ENCODE measurements around the gene HMGN5.

HMGN5 gene

GRCh38 chrX:81110286-81110685 lies 91.4 kb downstream of the HMGN5 start:
- H3K79me1 ChIP-seq (ENCODE audit: low read length), result no peaks in the 10 kb centered on the region

DNA sequence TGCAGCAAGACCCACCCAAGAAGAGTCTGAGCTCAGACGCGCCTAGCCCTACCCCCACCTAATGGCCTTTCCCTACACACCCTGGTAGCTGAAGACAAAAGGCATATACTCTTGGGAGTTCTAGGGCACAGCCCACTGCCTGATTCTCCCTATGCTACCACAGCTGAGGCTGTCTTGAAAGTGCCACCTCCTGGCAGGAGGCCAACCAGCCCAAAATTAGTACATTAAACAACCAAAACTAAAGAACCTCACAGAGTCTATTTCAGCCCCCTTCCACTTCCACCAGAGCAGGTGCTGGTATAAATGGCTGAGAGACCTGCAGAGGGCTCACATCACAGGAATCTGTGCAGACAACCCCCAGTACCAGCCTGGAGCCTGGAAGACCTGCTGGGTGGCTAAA lies 119.1 kb downstream of the HMGN5 start:
- no peak overlapping the region for H4K8ac ChIP-seq (ENCODE audit: low read depth, low read length)
- H3K27me3 ChIP-seq (ENCODE audit: insufficient read depth, low read length), result no peaks in the 10 kb centered on the region
- no peak overlapping the region for H2AK5ac ChIP-seq (ENCODE audit: low read length)
- no peak overlapping the region for H3K23ac ChIP-seq (ENCODE audit: low read length)
- no peaks in the 10 kb centered on the region for H3K4me1 ChIP-seq (ENCODE audit: control insufficient read depth in 1 of 2, insufficient read depth in 2 of 2, low read length in 2 of 2)
- no peak overlapping the region for H3K9ac ChIP-seq (ENCODE audit: low read length)
- no peak overlapping the region for H2BK120ac ChIP-seq (ENCODE audit: insufficient read depth, low read length, poor library complexity)
- H3K79me1 ChIP-seq (ENCODE audit: low read length), result no peaks in the 10 kb centered on the region
- H3K79me2 ChIP-seq (ENCODE audit: control insufficient read depth, insufficient read depth, low read length, poor library complexity), result no peaks in the 10 kb centered on the region
- H3K18ac ChIP-seq (ENCODE audit: low read length), result no peak overlapping the region
- no peak overlapping the region for H3K14ac ChIP-seq (ENCODE audit: low read length)
- DNase-seq, result no peak
- H2BK5ac ChIP-seq (ENCODE audit: low read depth, low read length, poor library complexity), result no peak overlapping the region
- H2BK12ac ChIP-seq (ENCODE audit: low read length), result no peak overlapping the region
- no peak overlapping the region for H2AFZ ChIP-seq (ENCODE audit: insufficient read depth, low read length, poor library complexity)
- H4K12ac ChIP-seq (ENCODE audit: low read depth, low read length), result no peak overlapping the region
- WGBS (ENCODE audit: extremely low coverage, insufficient coverage, insufficient read length), result no CpG with 5 or more reads among the region's 2 CpGs
- H3K9me3 ChIP-seq (ENCODE audit: insufficient read depth, low read depth, low read length), result no peaks in the 10 kb centered on the region
- H3K4me3 ChIP-seq (ENCODE audit: low read depth, low read length), result no peak overlapping the region
- no peak overlapping the region for H3K4me2 ChIP-seq (ENCODE audit: low read length)
- no peak overlapping the region for H3K27ac ChIP-seq (ENCODE audit: low read depth, low read length)
- no peak overlapping the region for H3K4ac ChIP-seq (ENCODE audit: low read depth, low read length)
- H3K36me3 ChIP-seq (ENCODE audit: control insufficient read depth in 1 of 2, insufficient read depth in 2 of 2, low read length in 2 of 2), result no peaks in the 10 kb centered on the region
- no peak overlapping the region for H4K91ac ChIP-seq (ENCODE audit: low read depth, low read length)

More at GRCh38 chrX:81110286-81110685, 91.4 kb downstream of the HMGN5 start:
- Histone ChIP-seq H2AFZ (ENCODE audit: insufficient read depth, low read length, poor library complexity) (no peak overlapping the region), H3K36me3 (ENCODE audit: control insufficient read depth in 1 of 2, insufficient read depth in 2 of 2, low read length in 2 of 2) (no peaks in the 10 kb centered on the region), H2BK5ac (ENCODE audit: low read depth, low read length, poor library complexity) (no peak overlapping the region), H3K27ac (ENCODE audit: low read depth, low read length) (no peak overlapping the region), H4K8ac (ENCODE audit: low read depth, low read length) (no peak overlapping the region), H2BK12ac (ENCODE audit: low read length) (no peak overlapping the region), H3K23ac (ENCODE audit: low read length) (no peak overlapping the region), H4K91ac (ENCODE audit: low read depth, low read length) (no peak overlapping the region), H3K4ac (ENCODE audit: low read depth, low read length) (no peak overlapping the region), H3K9me3 (ENCODE audit: insufficient read depth, low read depth, low read length) (no peaks in the 10 kb centered on the region), H3K27me3 (ENCODE audit: insufficient read depth, low read length) (no peaks in the 10 kb centered on the region), H2BK120ac (ENCODE audit: insufficient read depth, low read length, poor library complexity) (no peak overlapping the region), H3K4me2 (ENCODE audit: low read length) (no peak overlapping the region), H3K14ac (ENCODE audit: low read length) (no peak overlapping the region), H3K79me2 (ENCODE audit: control insufficient read depth, insufficient read depth, low read length, poor library complexity) (no peaks in the 10 kb centered on the region), H3K4me3 (ENCODE audit: low read depth, low read length) (no peak overlapping the region), H3K4me1 (ENCODE audit: control insufficient read depth in 1 of 2, insufficient read depth in 2 of 2, low read length in 2 of 2) (no peaks in the 10 kb centered on the region), H2AK5ac (ENCODE audit: low read length) (no peak overlapping the region), H3K18ac (ENCODE audit: low read length) (no peak overlapping the region), H4K12ac (ENCODE audit: low read depth, low read length) (no peak overlapping the region), H3K9ac (ENCODE audit: low read length) (no peak overlapping the region)
- no CpG with 5 or more reads among the region's 3 CpGs for WGBS (ENCODE audit: extremely low coverage, insufficient coverage, insufficient read length)
- no peak for DNase-seq

All from trophoblast cell (in vitro differentiated cells and primary cell).